Prostate gland (tissue), 2 donors: Measurements from ENCODE around the gene SNAI3. TPM values are rescaled to one million over a fixed set of nuclear protein-coding genes. Genes with fewer than 3 reads are reported as not detected.

Experiments used
- DNase-seq: peaks from one replicate; pipeline ENCODE4 v3.0.0-alpha.2; 2019; ENCODE audit warnings: low spot score
- H3K27ac ChIP-seq, 2 donors: fragments of 200-600 bp; sonication (generic); 2 replicates each; pipeline ENCODE4 v1.5.1; 2017 to 2019
- H3K27me3 ChIP-seq: fragments of 200-600 bp; sonication (generic); replicated peaks from 2 replicates; pipeline ENCODE4 v1.5.1; 2019; ENCODE audit not compliant: insufficient read depth
- H3K36me3 ChIP-seq, 2 donors: fragments of 200-600 bp; sonication (generic); 1 replicate in 1 of 2; 2 replicates in 1 of 2; pipeline versions ENCODE4 v1.5.1 to v1.8.1; 2017 to 2019
- H3K4me1 ChIP-seq: fragments of 200-600 bp; sonication (generic); replicated peaks from 2 replicates; pipeline ENCODE4 v1.5.1; 2019
- H3K4me3 ChIP-seq, 2 donors: fragments of 200-600 bp; sonication (generic); 2 replicates each; pipeline ENCODE4 v1.5.1; 2017 to 2019
- H3K9me3 ChIP-seq: fragments of 200-600 bp; sonication (generic); 2 replicates; pipeline ENCODE4 v1.5.1; 2017
- CTCF ChIP-seq, 4 experiments: fragments of 200-600 bp in 2 of 4; fragments of 450-650 bp in 2 of 4; sonication (generic) in 2 of 4; IDR thresholded peaks; 1 replicate in 3 of 4; 2 replicates in 1 of 4; pipeline ENCODE4 v1.5.1; 2016 to 2019; ENCODE audit warnings: antibody characterized with exemption in 4 of 4, mild to moderate bottlenecking in 2 of 4, moderate library complexity in 2 of 4
- POLR2A ChIP-seq: fragments of 450-650 bp; IDR thresholded peaks from one replicate; pipeline ENCODE4 v1.6.1; 2016; ENCODE audit warnings: antibody characterized with exemption, mild to moderate bottlenecking
- POLR2AphosphoS5 ChIP-seq: sonication (generic); formaldehyde crosslinking; IDR thresholded peaks from one replicate; pipeline ENCODE4 v1.6.1; 2017; ENCODE audit warnings: antibody characterized with exemption
- WGBS: methylation state at CpG from one replicate; pipeline ENCODE4 v1.1.5; 2018; 5-methylcytosine and 5-hydroxymethylcytosine counted together
- intact Hi-C: fragments of 100-400 bp; cut with DNase I; formaldehyde crosslinking; loops from one replicate; pipeline ENCODE4 v1.14.2; 2022
- total RNA-seq, 2 donors: library from RNA; depleted of rRNA; stranded (reverse); fragments of >200 nt; gene quantifications; one replicate each; pipeline ENCODE4 v1.1.0, GENCODE V29; 2016

The SNAI3 gene
- total RNA-seq, 2 donors from 2014 or later = 0.46 to 2.8 TPM

GRCh38 chr16:88699180-88699579 lies 12.9 kb upstream of the SNAI3 start:
- Histone ChIP-seq H3K4me1 (no peaks in the 10 kb centered on the region), H3K27ac (no peak overlapping the region), H3K4me3 (no peak overlapping the region), H3K36me3 (no peaks in the 10 kb centered on the region), H3K9me3 (no peaks in the 10 kb centered on the region), H3K27me3 (no peaks in the 10 kb centered on the region)
- no peak for TF ChIP-seq CTCF (IDR thresholded peaks at IDR 0.05)
- WGBS = 93% methylated on average over 13 of the region's 16 CpGs
- intact Hi-C loops = no loop called here
- DNase-seq = no peak

- no peaks in the 10 kb centered on the region for H3K36me3 ChIP-seq
- intact Hi-C loops = no loop called here
- WGBS = 98% methylated on average over 21 of the region's 25 CpGs
- H3K9me3 ChIP-seq = no peaks in the 10 kb centered on the region
- no peak overlapping the region for H3K4me3 ChIP-seq
- no peak for TF ChIP-seq CTCF (IDR thresholded peaks at IDR 0.05)
- no peak for TF ChIP-seq POLR2A
- no peak for TF ChIP-seq POLR2AphosphoS5
- H3K4me1 ChIP-seq = no peaks in the 10 kb centered on the region
- H3K27ac ChIP-seq = no peak overlapping the region
- no peaks in the 10 kb centered on the region for H3K27me3 ChIP-seq
- DNase-seq = no peak
Observed at GRCh38 chr16:88698646-88699045, 12.3 kb upstream of the SNAI3 start.

- no peaks in the 10 kb centered on the region for H3K9me3 ChIP-seq
- WGBS = 77% methylated on average over 35 of the region's 37 CpGs
- no peak for DNase-seq
Observed at GRCh38 chr16:88697831-88698615, 11.7 kb upstream of the SNAI3 start.

GRCh38 chr16:88697116-88697830 lies 11.0 kb upstream of the SNAI3 start:
- no peaks in the 10 kb centered on the region for H3K9me3 ChIP-seq
- H3K4me1 ChIP-seq = no peaks in the 10 kb centered on the region
- intact Hi-C loops = no loop called here
- TF ChIP-seq CTCF (IDR thresholded peaks at IDR 0.05) = no peak
- no peak for TF ChIP-seq POLR2A
- no peak for TF ChIP-seq POLR2AphosphoS5
- H3K27me3 ChIP-seq = no peaks in the 10 kb centered on the region
- WGBS = 90% methylated on average over 45 of the region's 47 CpGs
- H3K36me3 ChIP-seq = no peaks in the 10 kb centered on the region
- no peak overlapping the region for H3K4me3 ChIP-seq
- DNase-seq = no peak
- H3K27ac ChIP-seq = no peak overlapping the region

More at GRCh38 chr16:88697831-88698615, 11.7 kb upstream of the SNAI3 start:
- no peak overlapping the region for H3K4me3 ChIP-seq
- TF ChIP-seq POLR2A (no peak), CTCF (IDR thresholded peaks at IDR 0.05) (peak in 2 of 4 experiments; percentile 8 to 23)
- H3K27me3 ChIP-seq = no peaks in the 10 kb centered on the region
- intact Hi-C loops = no loop called here
- H3K4me1 ChIP-seq = no peaks in the 10 kb centered on the region
- H3K27ac ChIP-seq = no peak overlapping the region
- no peaks in the 10 kb centered on the region for H3K36me3 ChIP-seq

GRCh38 chr16:88696441-88696840 lies 10.1 kb upstream of the SNAI3 start:
- H3K36me3 ChIP-seq = no peaks in the 10 kb centered on the region
- H3K27me3 ChIP-seq = no peaks in the 10 kb centered on the region
- WGBS = 86% methylated on average over 14 of the region's 14 CpGs
- no peaks in the 10 kb centered on the region for H3K9me3 ChIP-seq
- intact Hi-C loops = no loop called here
- no peak overlapping the region for H3K27ac ChIP-seq
- no peak overlapping the region for H3K4me3 ChIP-seq
- H3K4me1 ChIP-seq = no peaks in the 10 kb centered on the region
- TF ChIP-seq POLR2A (no peak), POLR2AphosphoS5 (no peak), CTCF (IDR thresholded peaks at IDR 0.05) (no peak)
- no peak for DNase-seq
